ENCODE data around the gene CDH23.
"Not testable (repeated sequence)": the region's sequence is repeated elsewhere in the genome, so short reads cannot be mapped to it uniquely, and the experiment has no call there.

CDH23 gene

GRCh38 chr10:71396711-71397295 is at the start of gene CDH23:
TSS of gene CDH23 (plus strand) at chr10:71396920. CDS start at chr10:71439832, 42,912 bp downstream.
- DNase-seq (ENCODE audit: low spot score) = no peak

- no peak for DNase-seq (ENCODE audit: low spot score)
Observed at GRCh38 chr10:71347587-71348395, 48.9 kb upstream of the CDH23 start.

- DNase-seq (ENCODE audit: low spot score) = no peak
Observed at GRCh38 chr10:71348850-71349249, 47.9 kb upstream of the CDH23 start.

DNA sequence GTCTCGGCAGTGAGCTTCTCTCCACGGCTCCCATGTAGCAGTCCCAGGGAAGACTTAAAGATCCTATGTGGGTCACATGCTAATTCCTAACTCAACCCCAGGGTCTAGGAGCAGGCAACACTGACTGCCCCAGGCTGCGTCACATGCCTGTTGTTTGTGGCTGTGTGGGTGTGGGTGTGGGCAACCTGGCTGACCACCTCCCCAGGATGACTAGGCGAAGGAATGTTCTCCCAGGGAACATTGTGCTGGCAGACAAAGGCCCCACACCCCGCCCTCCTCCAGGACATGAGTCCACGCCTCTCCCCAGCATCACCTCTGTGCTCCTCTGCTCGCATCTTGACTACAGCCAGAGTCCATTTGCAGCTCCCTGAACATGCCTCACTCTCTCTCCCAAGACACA is 47.3 kb upstream of the CDH23 start:
- DNase-seq (ENCODE audit: low spot score) = no peak

- no peak for DNase-seq (ENCODE audit: low spot score)
Observed at GRCh38 chr10:71351087-71351486, 45.6 kb upstream of the CDH23 start.

DNA sequence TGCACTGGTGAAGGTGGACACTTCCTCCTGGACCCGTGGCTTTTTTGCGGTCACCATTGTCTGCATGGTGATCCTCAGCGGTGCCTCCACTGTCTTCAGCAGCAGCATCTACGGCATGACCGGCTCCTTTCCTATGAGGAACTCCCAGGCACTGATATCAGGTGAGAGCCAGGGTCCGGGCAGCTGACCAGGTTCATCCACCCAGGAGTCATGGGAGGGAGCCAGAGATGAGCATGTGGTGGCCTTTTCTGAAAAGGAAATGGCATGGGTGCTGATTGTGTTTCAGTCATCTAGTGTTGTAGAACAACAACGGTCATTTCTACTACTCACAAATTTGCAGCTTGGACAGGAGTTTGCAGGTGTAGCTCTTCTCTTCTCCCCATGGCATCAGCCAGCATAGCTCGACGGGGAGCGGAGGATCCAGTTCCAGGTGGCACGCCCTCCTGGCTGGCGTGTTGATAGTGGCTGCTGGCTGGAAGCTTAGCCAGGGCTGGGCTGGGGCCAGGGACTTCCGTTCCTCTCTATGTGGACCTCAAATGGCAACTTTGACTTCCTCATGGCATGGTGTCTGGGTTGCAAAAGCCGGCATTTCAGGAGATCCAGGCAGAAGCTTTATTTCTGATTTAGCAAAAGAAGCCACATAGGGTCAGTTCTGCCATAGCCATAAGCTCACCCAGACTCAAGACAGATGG is 44.9 kb upstream of the CDH23 start:
- DNase-seq (ENCODE audit: low spot score) = no peak

GRCh38 chr10:71353639-71354038 is 43.1 kb upstream of the CDH23 start:
- no peak for DNase-seq (ENCODE audit: low spot score)

GRCh38 chr10:71354776-71355175 is 41.9 kb upstream of the CDH23 start:
- DNase-seq (ENCODE audit: low spot score) = no peak

DNA sequence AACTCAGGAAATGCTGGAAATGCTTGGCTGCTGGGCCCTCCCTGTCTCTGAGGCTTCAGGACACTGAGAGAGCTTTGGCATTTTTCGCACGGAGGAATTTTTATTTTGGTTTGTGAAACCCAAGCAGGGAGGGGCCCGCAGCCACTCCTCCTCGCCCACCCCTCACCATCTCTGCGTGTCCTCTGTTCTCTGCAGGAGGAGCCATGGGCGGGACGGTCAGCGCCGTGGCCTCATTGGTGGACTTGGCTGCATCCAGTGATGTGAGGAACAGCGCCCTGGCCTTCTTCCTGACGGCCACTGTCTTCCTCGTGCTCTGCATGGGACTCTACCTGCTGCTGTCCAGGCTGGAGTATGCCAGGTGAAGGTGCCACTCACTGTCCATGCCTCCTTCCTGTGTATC is 40.8 kb upstream of the CDH23 start:
- no peak for DNase-seq (ENCODE audit: low spot score)

DNA sequence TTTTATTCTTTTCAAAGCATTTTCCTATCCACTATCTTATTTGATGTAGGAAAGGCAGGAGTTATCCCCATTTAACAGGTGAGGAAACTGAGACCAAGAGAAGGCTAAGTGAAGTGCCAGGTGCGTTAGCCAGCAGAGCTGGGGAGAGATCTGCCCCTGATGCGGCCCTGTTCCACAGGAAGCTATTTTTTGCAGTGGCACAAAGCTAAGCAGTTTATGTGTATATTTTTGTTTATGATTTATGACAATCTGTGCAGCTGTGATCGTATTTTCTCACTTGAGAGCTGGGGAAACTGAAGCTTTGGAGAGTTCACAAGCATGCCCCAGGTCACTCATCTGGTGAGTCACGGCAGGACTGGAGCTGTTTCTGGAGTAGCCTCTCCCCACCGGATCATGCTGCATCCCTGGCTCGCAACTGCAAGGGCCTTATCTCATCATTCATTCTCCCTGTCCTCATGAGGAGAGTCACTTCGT is 38.9 kb upstream of the CDH23 start:
- no peak for DNase-seq (ENCODE audit: low spot score)

DNA sequence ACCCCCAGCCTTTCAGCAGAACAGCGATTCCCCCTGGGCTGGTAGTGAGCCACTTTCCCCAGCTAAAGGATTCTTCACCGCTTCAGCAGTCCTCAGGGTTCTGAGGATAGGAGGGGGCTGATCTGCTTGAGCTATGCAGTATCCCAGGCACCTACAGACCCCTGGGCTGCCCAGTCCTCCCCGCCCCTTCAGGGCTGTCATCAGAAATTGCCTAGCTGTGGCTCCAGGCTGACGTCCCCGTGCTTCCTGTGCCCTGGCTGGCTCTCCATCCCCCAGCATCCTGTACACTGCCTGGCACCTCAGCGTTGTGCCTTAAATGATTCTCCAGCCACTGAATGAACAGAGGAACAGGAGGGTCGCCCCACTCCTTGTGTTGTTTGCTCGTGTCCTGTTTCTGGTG is 38.4 kb upstream of the CDH23 start:
- no peak for DNase-seq (ENCODE audit: low spot score)

DNA sequence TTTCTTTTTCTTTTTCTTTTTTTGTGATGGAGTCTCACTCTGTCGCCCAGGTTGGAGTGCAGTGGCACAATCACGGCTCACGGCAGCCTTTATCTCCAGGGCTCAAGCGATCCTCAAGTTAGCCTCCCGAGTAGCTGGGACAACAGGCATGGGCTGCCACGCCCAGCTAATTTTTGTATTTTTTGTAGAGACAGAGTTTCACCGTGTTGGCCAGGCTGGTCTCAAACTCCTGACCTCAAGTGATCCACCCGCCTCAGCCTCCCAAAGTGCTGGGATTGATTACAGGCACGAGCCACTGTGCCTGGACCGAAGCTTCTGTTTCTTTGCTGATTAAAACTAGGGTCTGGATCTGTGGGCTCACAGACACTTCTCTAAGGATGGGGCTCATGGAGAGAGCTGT is 37.8 kb upstream of the CDH23 start:
- DNase-seq (ENCODE audit: low spot score) = not testable (repeated sequence)

DNA sequence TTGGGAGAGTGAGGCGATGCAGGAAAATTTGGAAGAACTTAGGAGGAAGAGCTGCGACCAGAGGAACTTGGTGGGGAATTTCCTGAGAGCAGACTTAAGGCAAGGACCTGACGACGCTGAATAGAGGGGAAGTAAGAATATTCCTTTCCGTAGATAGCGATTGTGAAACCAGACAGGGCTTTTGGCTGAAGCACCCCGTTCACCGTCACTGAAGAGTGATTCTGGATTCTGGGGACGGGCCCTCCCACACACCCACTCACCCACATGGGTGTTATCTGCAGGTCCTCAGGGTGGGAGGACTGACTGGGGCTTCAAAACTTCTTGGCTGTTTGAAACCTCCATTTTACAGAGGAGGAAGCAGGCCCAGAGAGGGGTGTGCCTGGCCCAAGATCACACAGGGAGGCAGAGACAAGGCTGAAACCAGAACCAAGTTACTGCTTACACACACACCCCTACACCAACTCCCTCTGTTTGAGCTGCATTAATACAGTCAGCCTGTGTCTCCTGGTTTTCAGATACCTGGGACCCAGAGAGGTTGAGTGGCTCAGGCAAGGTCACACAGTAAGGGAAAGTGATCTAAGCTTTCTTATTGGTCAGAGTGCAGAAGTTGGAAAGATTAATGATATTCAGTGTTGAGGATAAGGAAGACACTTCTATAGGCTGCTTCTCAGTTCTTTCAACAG is 37.2 kb upstream of the CDH23 start:
- no peak for DNase-seq (ENCODE audit: low spot score)

DNA sequence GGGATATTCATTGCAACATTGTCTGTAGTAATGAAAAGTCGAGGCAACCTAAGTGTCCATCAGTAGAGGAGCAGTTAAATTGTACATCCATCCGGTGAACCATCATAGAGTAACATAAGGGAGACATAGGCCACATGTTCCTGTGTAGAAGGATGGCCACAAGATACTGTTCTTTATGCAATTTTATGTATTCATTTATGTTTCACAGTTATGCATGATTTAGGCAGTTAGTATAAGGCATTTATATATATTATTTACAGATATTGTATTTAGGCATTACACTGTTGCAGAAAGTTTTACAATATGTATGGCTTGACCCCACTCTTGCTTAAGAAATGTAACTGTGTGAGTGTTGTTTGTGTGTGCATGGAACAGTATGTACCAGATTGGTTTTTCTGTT is 36.0 kb upstream of the CDH23 start:
- no peak for DNase-seq (ENCODE audit: low spot score)

- no peak for DNase-seq (ENCODE audit: low spot score)
Observed at GRCh38 chr10:71361581-71361980, 35.1 kb upstream of the CDH23 start.

- DNase-seq (ENCODE audit: low spot score) = no peak
Observed at GRCh38 chr10:71362141-71362540, 34.6 kb upstream of the CDH23 start.

- DNase-seq (ENCODE audit: low spot score) = no peak
Observed at GRCh38 chr10:71363936-71364335, 32.8 kb upstream of the CDH23 start.

DNA sequence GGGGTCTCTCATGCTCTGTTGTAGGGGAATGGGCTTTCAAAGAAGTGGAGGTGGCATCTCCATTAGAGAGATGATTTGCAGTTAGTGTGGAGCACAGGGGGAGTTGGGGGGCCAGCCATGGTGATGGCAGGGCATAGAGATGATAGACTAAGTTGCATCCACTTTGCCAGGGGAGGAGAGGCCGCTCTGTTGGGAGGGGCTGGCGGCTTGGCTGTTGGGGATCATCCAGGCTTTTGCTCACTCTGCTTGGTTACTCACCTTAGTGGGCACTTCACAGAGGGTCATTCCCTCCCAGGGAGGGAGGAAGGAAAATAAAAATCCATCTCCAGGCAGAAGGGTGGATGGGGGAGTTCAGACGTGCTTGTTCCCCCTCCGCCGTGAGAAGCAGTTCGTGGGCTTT is 31.4 kb upstream of the CDH23 start:
- no peak for DNase-seq (ENCODE audit: low spot score)

GRCh38 chr10:71366690-71367089 is 30.0 kb upstream of the CDH23 start:
- DNase-seq (ENCODE audit: low spot score) = no peak

GRCh38 chr10:71367271-71367670 is 29.4 kb upstream of the CDH23 start:
- DNase-seq (ENCODE audit: low spot score) = no peak

- DNase-seq (ENCODE audit: low spot score) = no peak
Observed at GRCh38 chr10:71368176-71368575, 28.5 kb upstream of the CDH23 start.

DNA sequence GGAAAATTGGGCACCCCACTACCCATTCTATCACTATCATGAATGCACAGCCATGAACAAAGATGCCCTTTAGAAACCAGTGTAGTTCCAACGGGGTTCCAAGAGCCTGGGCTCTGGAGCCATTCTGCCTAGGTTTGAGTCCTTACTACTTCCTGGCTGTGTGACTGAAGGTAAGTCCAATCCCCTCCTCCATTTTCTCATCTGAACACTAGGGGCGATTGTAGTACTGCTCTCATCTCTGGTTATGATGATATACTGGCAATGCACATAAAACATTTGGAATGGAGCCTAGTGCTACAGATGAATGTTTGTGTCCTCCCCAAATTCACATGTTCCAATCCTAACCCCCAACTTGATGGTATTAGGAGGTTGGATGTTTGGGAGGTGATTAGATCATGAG is 28.1 kb upstream of the CDH23 start:
- DNase-seq (ENCODE audit: low spot score) = no peak

DNA sequence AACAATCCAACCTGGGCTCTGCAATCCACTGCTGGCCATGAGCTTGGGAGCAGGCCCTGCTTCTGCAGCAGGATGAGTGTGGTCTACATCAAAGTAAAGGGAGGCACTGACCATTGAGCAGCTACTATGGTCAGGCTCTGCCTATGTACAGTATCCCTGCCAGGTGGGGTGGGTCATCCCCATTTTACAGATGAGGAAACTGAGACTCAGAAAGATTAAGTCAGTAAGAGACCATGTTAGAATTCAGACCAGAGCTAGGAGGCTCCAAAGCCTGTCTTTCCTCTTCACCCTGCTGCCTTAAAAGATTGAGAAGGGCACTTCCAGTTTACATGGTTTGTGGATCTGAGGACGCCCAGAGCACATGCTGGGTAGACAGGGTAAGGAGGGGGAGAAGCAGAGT is 27.1 kb upstream of the CDH23 start:
- DNase-seq (ENCODE audit: low spot score) = no peak

Data from LoVo (cell line).